KMS-11 (cell line): ENCODE data around the gene TRIM71.

ENCODE experiments used
- H2AFZ ChIP-seq: fragments of 200-600 bp; sonication (generic); 2 replicates; pipeline ENCODE4 v1.6.1; 2016; ENCODE audit warnings: antibody characterized with exemption, mixed run types, low read depth
- H3K27ac ChIP-seq: fragments of 200-600 bp; sonication (generic); 2 replicates; pipeline ENCODE4 v1.6.1; 2016; ENCODE audit warnings: mild to moderate bottlenecking, mixed run types
- H3K27me3 ChIP-seq: fragments of 200-600 bp; sonication (generic); 2 replicates; pipeline ENCODE4 v1.6.1; 2017; ENCODE audit warnings: mild to moderate bottlenecking, low read depth, mixed run types, moderate library complexity; ENCODE audit not compliant: insufficient read depth
- H3K36me3 ChIP-seq: fragments of 200-600 bp; sonication (generic); 2 replicates; pipeline ENCODE4 v1.6.1; 2017; ENCODE audit warnings: mild to moderate bottlenecking, mixed run types; ENCODE audit not compliant: insufficient read depth
- H3K4me1 ChIP-seq: fragments of 200-600 bp; sonication (generic); 2 replicates; pipeline ENCODE4 v1.6.1; 2016; ENCODE audit warnings: mild to moderate bottlenecking, low read depth, mixed run types; ENCODE audit not compliant: poor library complexity, severe bottlenecking
- H3K4me2 ChIP-seq: fragments of 200-600 bp; sonication (generic); 2 replicates; pipeline ENCODE4 v1.7.0; 2016; ENCODE audit warnings: mild to moderate bottlenecking, mixed run types
- H3K4me3 ChIP-seq: fragments of 200-600 bp; sonication (generic); IDR thresholded peaks from 2 replicates; pipeline ENCODE4 v1.6.1; 2017; ENCODE audit warnings: low read depth, low read length, mixed read lengths; ENCODE audit not compliant: insufficient read depth
- H3K79me2 ChIP-seq: fragments of 200-600 bp; sonication (generic); 2 replicates; pipeline ENCODE4 v1.6.1; 2016; ENCODE audit warnings: low read depth, mixed run types; ENCODE audit not compliant: insufficient read depth
- H3K9ac ChIP-seq: fragments of 200-600 bp; sonication (generic); 2 replicates; pipeline ENCODE4 v1.6.1; 2016; ENCODE audit warnings: mild to moderate bottlenecking, mixed run types
- H4K20me1 ChIP-seq: fragments of 200-600 bp; sonication (generic); 2 replicates; pipeline ENCODE4 v1.6.1; 2016; ENCODE audit warnings: mild to moderate bottlenecking, mixed run types; ENCODE audit not compliant: insufficient read depth
- CTCF ChIP-seq: fragments of 200-600 bp; sonication (generic); conservative IDR thresholded peaks from 2 replicates; pipeline ENCODE4 v1.6.1; 2017; ENCODE audit warnings: low read depth, mild to moderate bottlenecking, antibody characterized with exemption, low read length, moderate library complexity, mixed read lengths

Gene TRIM71

GRCh38 chr3:32837366-32837765, 19.6 kb downstream of the TRIM71 start:
- no peak overlapping the region for H2AFZ ChIP-seq
- H4K20me1 ChIP-seq, result no peaks in the 10 kb centered on the region
- no peak overlapping the region for H3K4me2 ChIP-seq
- no peak overlapping the region for H3K4me3 ChIP-seq
- no peaks in the 10 kb centered on the region for H3K79me2 ChIP-seq
- no peaks in the 10 kb centered on the region for H3K4me1 ChIP-seq
- no peak for TF ChIP-seq CTCF
- H3K27me3 ChIP-seq, result no peaks in the 10 kb centered on the region
- no peak overlapping the region for H3K9ac ChIP-seq
- no peak overlapping the region for H3K27ac ChIP-seq
- H3K36me3 ChIP-seq, result no peaks in the 10 kb centered on the region

- H4K20me1 ChIP-seq, result no peaks in the 10 kb centered on the region
- H3K4me1 ChIP-seq, result no peaks in the 10 kb centered on the region
- no peak for TF ChIP-seq CTCF
- H3K4me2 ChIP-seq, result no peak overlapping the region
- H3K79me2 ChIP-seq, result no peaks in the 10 kb centered on the region
- no peak overlapping the region for H3K4me3 ChIP-seq
- H3K36me3 ChIP-seq, result no peaks in the 10 kb centered on the region
- H2AFZ ChIP-seq, result no peak overlapping the region
- no peak overlapping the region for H3K9ac ChIP-seq
- no peak overlapping the region for H3K27ac ChIP-seq
- no peaks in the 10 kb centered on the region for H3K27me3 ChIP-seq
Measured at GRCh38 chr3:32837789-32838188, 20.0 kb downstream of the TRIM71 start.

- H3K4me2 ChIP-seq, result no peak overlapping the region
- no peak for TF ChIP-seq CTCF
- no peaks in the 10 kb centered on the region for H3K27me3 ChIP-seq
- H3K9ac ChIP-seq, result no peak overlapping the region
- no peaks in the 10 kb centered on the region for H3K79me2 ChIP-seq
- H2AFZ ChIP-seq, result no peak overlapping the region
- no peak overlapping the region for H3K4me3 ChIP-seq
- no peaks in the 10 kb centered on the region for H3K36me3 ChIP-seq
- no peaks in the 10 kb centered on the region for H4K20me1 ChIP-seq
- no peaks in the 10 kb centered on the region for H3K4me1 ChIP-seq
- no peak overlapping the region for H3K27ac ChIP-seq
Measured at GRCh38 chr3:32839714-32840085, 21.9 kb downstream of the TRIM71 start.

- no peaks in the 10 kb centered on the region for H3K36me3 ChIP-seq
- H3K4me3 ChIP-seq, result no peak overlapping the region
- no peaks in the 10 kb centered on the region for H3K27me3 ChIP-seq
- H2AFZ ChIP-seq, result no peak overlapping the region
- H3K27ac ChIP-seq, result no peak overlapping the region
- H3K79me2 ChIP-seq, result no peaks in the 10 kb centered on the region
- H3K9ac ChIP-seq, result no peak overlapping the region
- no peaks in the 10 kb centered on the region for H4K20me1 ChIP-seq
- TF ChIP-seq CTCF, result no peak
- H3K4me1 ChIP-seq, result no peaks in the 10 kb centered on the region
- no peak overlapping the region for H3K4me2 ChIP-seq
Measured at GRCh38 chr3:32840086-32840841, 22.5 kb downstream of the TRIM71 start.
